HepG2 (cell line): ENCODE data around the gene PMIS2. TPM values are rescaled to one million over a fixed set of nuclear protein-coding genes. Genes with fewer than 3 reads are reported as not detected.

ENCODE experiments used
- ARHGAP35 ChIP-seq: sonication (generic); formaldehyde crosslinking; IDR thresholded peaks from 2 replicates; pipeline ENCODE4 v1.9.0; 2022; ENCODE audit warnings: mild to moderate bottlenecking, inconsistent platforms, moderate library complexity, missing genetic modification reagents, borderline replicate concordance
- ARNT2 ChIP-seq: sonication (generic); formaldehyde crosslinking; IDR thresholded peaks from 2 replicates; pipeline ENCODE4 v1.8.0; 2022; ENCODE audit warnings: mild to moderate bottlenecking, low read depth, missing genetic modification reagents, moderate library complexity
- BRF2 ChIP-seq: sonication (generic); formaldehyde crosslinking; IDR thresholded peaks from 2 replicates; pipeline ENCODE4 v1.8.1; 2022; ENCODE audit warnings: mild to moderate bottlenecking, missing genetic modification reagents
- CBX1 ChIP-seq: IDR thresholded peaks from one replicate; pipeline ENCODE4 v1.6.1; 2016; ENCODE audit warnings: antibody characterized with exemption, low read depth
- CBX5 ChIP-seq: sonication (generic); formaldehyde crosslinking; IDR thresholded peaks from 2 replicates; pipeline ENCODE4 v1.4.0; 2020; ENCODE audit warnings: missing genetic modification reagents, borderline replicate concordance
- ERF ChIP-seq: IDR thresholded peaks from 2 replicates; pipeline ENCODE4 v1.6.1; 2018; ENCODE audit warnings: missing biosample characterization, missing genetic modification reagents
- GABPA ChIP-seq, 2 experiments: IDR thresholded peaks; 2 replicates each; pipeline ENCODE4 v1.6.1; 2011 to 2016; ENCODE audit warnings: low read depth in 2 of 2, low read length in 1 of 2, missing biosample characterization in 1 of 2, missing genetic modification characterization in 1 of 2
- HOXD1 ChIP-seq: sonication (generic); formaldehyde crosslinking; IDR thresholded peaks from 2 replicates; pipeline ENCODE4 v1.5.0; 2020; ENCODE audit warnings: missing genetic modification reagents
- JUN ChIP-seq: sonication (generic); formaldehyde crosslinking; IDR thresholded peaks from 2 replicates; pipeline ENCODE4 v1.4.0; 2020; ENCODE audit warnings: mild to moderate bottlenecking, missing genetic modification reagents
- MIER3 ChIP-seq: IDR thresholded peaks from 2 replicates; pipeline ENCODE4 v1.6.1; 2016; ENCODE audit warnings: missing compliant biosample characterization, borderline replicate concordance
- PAF1 ChIP-seq: IDR thresholded peaks from 2 replicates; pipeline ENCODE4 v1.6.1; 2016; ENCODE audit warnings: missing genetic modification reagents, missing compliant biosample characterization
- PHF20 ChIP-seq: sonication (generic); formaldehyde crosslinking; IDR thresholded peaks from 2 replicates; pipeline ENCODE4 v1.5.0; 2020; ENCODE audit warnings: mild to moderate bottlenecking, missing genetic modification reagents
- PRDM4 ChIP-seq: sonication (generic); formaldehyde crosslinking; IDR thresholded peaks from 2 replicates; pipeline ENCODE4 v1.9.0; 2021; ENCODE audit warnings: missing genetic modification reagents, borderline replicate concordance
- TBP ChIP-seq: sonication (generic); formaldehyde crosslinking; IDR thresholded peaks from 2 replicates; pipeline ENCODE4 v1.5.0; 2020; ENCODE audit warnings: missing genetic modification reagents
- ZBTB21 ChIP-seq: sonication (generic); formaldehyde crosslinking; IDR thresholded peaks from 2 replicates; pipeline ENCODE4 v1.4.0; 2020; ENCODE audit warnings: missing genetic modification reagents
- ZMYM3 ChIP-seq: sonication (generic); formaldehyde crosslinking; IDR thresholded peaks from 2 replicates; pipeline ENCODE4 v1.5.1; 2020; ENCODE audit warnings: mild to moderate bottlenecking, missing genetic modification reagents
- ZNF12 ChIP-seq: sonication (generic); formaldehyde crosslinking; IDR thresholded peaks from 2 replicates; pipeline ENCODE4 v1.5.0; 2020; ENCODE audit warnings: missing genetic modification reagents
- ZNF329 ChIP-seq: sonication (generic); formaldehyde crosslinking; IDR thresholded peaks from 2 replicates; pipeline ENCODE4 v1.9.0; 2021; ENCODE audit warnings: low read depth, mild to moderate bottlenecking, missing genetic modification reagents
- ZNF350 ChIP-seq: sonication (generic); formaldehyde crosslinking; IDR thresholded peaks from 2 replicates; pipeline ENCODE4 v1.4.0; 2020; ENCODE audit warnings: mild to moderate bottlenecking, low read depth, missing genetic modification reagents, borderline replicate concordance
- ZNF451 ChIP-seq: sonication (generic); formaldehyde crosslinking; IDR thresholded peaks from 2 replicates; pipeline ENCODE4 v1.5.0; 2020; ENCODE audit warnings: mild to moderate bottlenecking, missing genetic modification reagents
- ZNF501 ChIP-seq: sonication (generic); formaldehyde crosslinking; IDR thresholded peaks from 2 replicates; pipeline ENCODE4 v1.5.1; 2020; ENCODE audit warnings: mild to moderate bottlenecking, moderate library complexity, missing genetic modification reagents
- ZNF546 ChIP-seq: sonication (generic); formaldehyde crosslinking; conservative IDR thresholded peaks from 2 replicates; pipeline ENCODE4 v1.8.1; 2023; ENCODE audit warnings: mild to moderate bottlenecking, missing genetic modification reagents
- ZNF572 ChIP-seq: sonication (generic); formaldehyde crosslinking; IDR thresholded peaks from 2 replicates; pipeline ENCODE4 v1.5.1; 2020; ENCODE audit warnings: mild to moderate bottlenecking, missing genetic modification reagents
- ZXDC ChIP-seq: sonication (generic); formaldehyde crosslinking; IDR thresholded peaks from 2 replicates; pipeline ENCODE4 v1.5.0; 2020; ENCODE audit warnings: mild to moderate bottlenecking, missing genetic modification reagents
- polyA plus RNA-seq, 8 experiments: library from polyadenylated mRNA; depleted of rRNA in 3 of 8; stranded (reverse) in 7 of 8; unstranded in 1 of 8; fragments of >200 nt; fragmentation: Illumina TruSeq in 4 of 8; extraction: Trizol in 4 of 8; gene quantifications; 2 replicates each; pipeline versions ENCODE4 v1.2.1 to v1.2.3, GENCODE V29; 2011 to 2016; ENCODE audit warnings: low read depth in 4 of 8, missing spikeins in 1 of 8, mixed read lengths in 1 of 8; ENCODE audit not compliant: insufficient read depth in 1 of 8
- total RNA-seq, 5 experiments: library from RNA; depleted of rRNA; stranded (reverse); fragments of >200 nt; fragmentation: Illumina TruSeq; extraction: Trizol; gene quantifications; 2 replicates each; pipeline ENCODE4 v1.2.3, GENCODE V29; 2016; ENCODE audit warnings: low read depth in 1 of 5

PMIS2 gene
- total and polyA plus RNA-seq, 2 of the 13 experiments (the other 11 are each of a cell fraction or from before 2014, with no cell fraction given): not detected

- TF ChIP-seq ZNF451 (CRISPR knock-in tag) (no peak), GABPA (IDR thresholded peaks at IDR 0.05; ENCODE audit: low read depth, low read length) (peak; percentile 65), GABPA (CRISPR knock-in tag; IDR thresholded peaks at IDR 0.05; ENCODE audit: low read depth) (peak; percentile 85), ZNF572 (peak; percentile 45; the same call in 1 of the 2 replicates), ZNF12 (CRISPR knock-in tag) (no peak), ZMYM3 (CRISPR knock-in tag) (peak; percentile 11; the same call in 1 of the 2 replicates), PRDM4 (CRISPR knock-in tag) (no peak), TBP (CRISPR knock-in tag) (no peak), ZXDC (CRISPR knock-in tag) (peak; percentile 52; the same call in 1 of the 2 replicates), BRF2 (CRISPR knock-in tag) (0 out of 2 replicates have a peak, but pooled peaks have one; percentile 87), PAF1 (CRISPR knock-in tag) (no peak), ARHGAP35 (CRISPR knock-in tag) (0 out of 2 replicates have a peak, but pooled peaks have one; percentile 20), JUN (CRISPR knock-in tag) (no peak), ZNF546 (CRISPR knock-in tag) (peak; percentile 58), PHF20 (peak; percentile 90), HOXD1 (CRISPR knock-in tag) (peak; percentile 66; the same call in 1 of the 2 replicates), MIER3 (peak; percentile 64; the same call in 1 of the 2 replicates), CBX5 (CRISPR knock-in tag) (peak; percentile 66), ZBTB21 (CRISPR knock-in tag) (peak; percentile 50; the same call in 1 of the 2 replicates), ERF (CRISPR knock-in tag) (peak; percentile 64), CBX1 (peak; percentile 26), ZNF329 (CRISPR knock-in tag) (no peak), ARNT2 (CRISPR knock-in tag) (peak; percentile 94), ZNF350 (CRISPR knock-in tag) (peak; percentile 59; the same call in 1 of the 2 replicates), ZNF501 (CRISPR knock-in tag) (peak; percentile 82)
These were observed 40.7 kb upstream of the PMIS2 start, which contains the start of gene TMEM147 (continued) for GRCh38 chr19:35545001-35545854.
